ENCODE data around the gene TBX2.
"Not testable (repeated sequence)": the region's sequence is repeated elsewhere in the genome, so short reads cannot be mapped to it uniquely, and the experiment has no call there.

Gene TBX2

GRCh38 chr17:61399131-61400065 is at the start of gene TBX2:
TSS of gene TBX2 (plus strand) at chr17:61399843. CDS start at chr17:61400177, 334 bp downstream.
- no peak for DNase-seq

- no peak for DNase-seq
Observed at GRCh38 chr17:61351745-61352407, 47.8 kb upstream of the TBX2 start.

GRCh38 chr17:61352408-61352770 is 47.3 kb upstream of the TBX2 start:
- DNase-seq: no peak

GRCh38 chr17:61352781-61353491 is 46.7 kb upstream of the TBX2 start:
- DNase-seq: no peak

- no peak for DNase-seq
Observed at GRCh38 chr17:61353615-61354014, 46.0 kb upstream of the TBX2 start.

GRCh38 chr17:61354895-61355874 is 44.5 kb upstream of the TBX2 start:
- no peak for DNase-seq

- DNase-seq: not testable (repeated sequence)
Observed at GRCh38 chr17:61357061-61357460, 42.6 kb upstream of the TBX2 start.

- DNase-seq: not testable (repeated sequence)
Observed at GRCh38 chr17:61359513-61359912, 40.1 kb upstream of the TBX2 start.

GRCh38 chr17:61360318-61360943 is 39.2 kb upstream of the TBX2 start:
- no peak for DNase-seq

- DNase-seq: no peak
Observed at GRCh38 chr17:61361084-61361483, 38.6 kb upstream of the TBX2 start.

- DNase-seq: no peak
Observed at GRCh38 chr17:61362396-61362795, 37.2 kb upstream of the TBX2 start.

GRCh38 chr17:61362852-61363600 is 36.6 kb upstream of the TBX2 start:
- DNase-seq: no peak

- no peak for DNase-seq
Observed at GRCh38 chr17:61363601-61364462, 35.8 kb upstream of the TBX2 start.

GRCh38 chr17:61364463-61364846 is 35.2 kb upstream of the TBX2 start:
- DNase-seq: no peak

- DNase-seq: no peak
Observed at GRCh38 chr17:61366076-61366714, 33.4 kb upstream of the TBX2 start.

GRCh38 chr17:61366715-61367413 is 32.8 kb upstream of the TBX2 start:
- no peak for DNase-seq

GRCh38 chr17:61368049-61368831 is 31.4 kb upstream of the TBX2 start:
- DNase-seq: no peak

- no peak for DNase-seq
Observed at GRCh38 chr17:61368832-61369450, 30.7 kb upstream of the TBX2 start.

Measured in SIG-M5 (cell line).